Hepatic stellate cell (primary cell): Measurements from ENCODE around the gene TNS3.

Experiments used
- DNase-seq: peaks from one replicate; pipeline ENCODE4 v3.0.0; 2011; ENCODE audit warnings: low spot score

TNS3 gene

GRCh38 chr7:47581438-47581803, 490 bp downstream of the TNS3 start:
- DNase-seq: no peak

- DNase-seq: peak; percentile 57
These were observed 1.0 kb downstream of the TNS3 start for GRCh38 chr7:47580811-47581331.

GRCh38 chr7:47580175-47580706, 1.7 kb downstream of the TNS3 start:
- DNase-seq: no peak

GRCh38 chr7:47579458-47579857, 2.5 kb downstream of the TNS3 start:
- no peak for DNase-seq

GRCh38 chr7:47578579-47579270, 3.2 kb downstream of the TNS3 start:
- no peak for DNase-seq

GRCh38 chr7:47577321-47577919, 4.5 kb downstream of the TNS3 start:
- no peak for DNase-seq

- DNase-seq: no peak
These were observed 5.0 kb downstream of the TNS3 start for GRCh38 chr7:47576866-47577306.

GRCh38 chr7:47576031-47576865, 5.7 kb downstream of the TNS3 start:
- DNase-seq: no peak

- DNase-seq: no peak
These were observed 7.2 kb downstream of the TNS3 start for GRCh38 chr7:47574482-47575329.

GRCh38 chr7:47573758-47574481, 8.0 kb downstream of the TNS3 start:
- DNase-seq: peak; percentile 58

GRCh38 chr7:47572939-47573757, 8.8 kb downstream of the TNS3 start:
- DNase-seq: no peak

- DNase-seq: no peak
These were observed 9.8 kb downstream of the TNS3 start for GRCh38 chr7:47572094-47572445.

GRCh38 chr7:47571331-47572093, 10.4 kb downstream of the TNS3 start:
- DNase-seq: peak; percentile 88

GRCh38 chr7:47570649-47571050, 11.3 kb downstream of the TNS3 start:
- no peak for DNase-seq

- DNase-seq: no peak
These were observed 13.4 kb downstream of the TNS3 start for GRCh38 chr7:47568547-47568946.

GRCh38 chr7:47568056-47568455, 13.9 kb downstream of the TNS3 start:
- DNase-seq: no peak

- no peak for DNase-seq
These were observed 16.2 kb downstream of the TNS3 start for GRCh38 chr7:47565640-47566250.

GRCh38 chr7:47563521-47563920, 18.4 kb downstream of the TNS3 start:
- no peak for DNase-seq
